HEK293T (cell line): ENCODE measurements around the gene BHLHE23.

ENCODE experiments used
- ARNT ChIP-seq: fragments of 450-650 bp; IDR thresholded peaks from 2 replicates; pipeline ENCODE4 v1.6.1; 2017; ENCODE audit warnings: mild to moderate bottlenecking
- BHLHE40 ChIP-seq: fragments of 450-650 bp; IDR thresholded peaks from 2 replicates; pipeline ENCODE4 v1.6.1; 2016; ENCODE audit warnings: mild to moderate bottlenecking, moderate library complexity, borderline replicate concordance
- CTBP1 ChIP-seq: fragments of 450-650 bp; IDR thresholded peaks from 2 replicates; pipeline ENCODE4 v1.6.1; 2016; ENCODE audit warnings: borderline replicate concordance
- ELF4 ChIP-seq: fragments of 450-650 bp; IDR thresholded peaks from 2 replicates; pipeline ENCODE4 v1.6.1; 2017; ENCODE audit warnings: antibody characterized with exemption
- FOXA1 ChIP-seq: fragments of 450-650 bp; IDR thresholded peaks from 2 replicates; pipeline ENCODE4 v1.6.1; 2016; ENCODE audit warnings: mild to moderate bottlenecking
- FOXK2 ChIP-seq: fragments of 450-650 bp; IDR thresholded peaks from 2 replicates; pipeline ENCODE4 v1.6.1; 2016; ENCODE audit warnings: mild to moderate bottlenecking
- FOXM1 ChIP-seq: fragments of 450-650 bp; IDR thresholded peaks from 2 replicates; pipeline ENCODE4 v1.6.1; 2017; ENCODE audit warnings: mild to moderate bottlenecking, borderline replicate concordance
- SP1 ChIP-seq: fragments of 450-650 bp; IDR thresholded peaks from 2 replicates; pipeline ENCODE4 v1.6.1; 2017
- SUZ12 ChIP-seq: fragments of 450-650 bp; IDR thresholded peaks from 2 replicates; pipeline ENCODE4 v1.6.1; 2016; ENCODE audit warnings: mild to moderate bottlenecking
- ZNF384 ChIP-seq: fragments of 450-650 bp; IDR thresholded peaks from 2 replicates; pipeline ENCODE4 v1.6.1; 2016
- TF ChIP-seq, protein P1 (sequence below): fragments of 450-650 bp; IDR thresholded peaks from 2 replicates; pipeline ENCODE4 v1.6.1; 2016

- TF ChIP-seq ARNT (no peak), FOXA1 (no peak), SUZ12 (no peak), SP1 (no peak), FOXK2 (no peak), ZNF384 (no peak), BHLHE40 (no peak), FOXM1 (no peak), ELF4 (no peak), CTBP1 (no peak)
- TF ChIP-seq, protein P1, sequence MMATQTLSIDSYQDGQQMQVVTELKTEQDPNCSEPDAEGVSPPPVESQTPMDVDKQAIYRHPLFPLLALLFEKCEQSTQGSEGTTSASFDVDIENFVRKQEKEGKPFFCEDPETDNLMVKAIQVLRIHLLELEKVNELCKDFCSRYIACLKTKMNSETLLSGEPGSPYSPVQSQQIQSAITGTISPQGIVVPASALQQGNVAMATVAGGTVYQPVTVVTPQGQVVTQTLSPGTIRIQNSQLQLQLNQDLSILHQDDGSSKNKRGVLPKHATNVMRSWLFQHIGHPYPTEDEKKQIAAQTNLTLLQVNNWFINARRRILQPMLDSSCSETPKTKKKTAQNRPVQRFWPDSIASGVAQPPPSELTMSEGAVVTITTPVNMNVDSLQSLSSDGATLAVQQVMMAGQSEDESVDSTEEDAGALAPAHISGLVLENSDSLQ: no peak
Observed at GRCh38 chr20:62958388-62959100, 48.2 kb downstream of the BHLHE23 start.
